ENCODE results near the gene CYTL1.
"Not testable (repeated sequence)": the region's sequence is repeated elsewhere in the genome, so short reads cannot be mapped to it uniquely, and the experiment has no call there.

CYTL1 gene

GRCh38 chr4:5033281-5033841 lies 14.1 kb upstream of the CYTL1 start:
- DNase-seq, result no peak

DNA sequence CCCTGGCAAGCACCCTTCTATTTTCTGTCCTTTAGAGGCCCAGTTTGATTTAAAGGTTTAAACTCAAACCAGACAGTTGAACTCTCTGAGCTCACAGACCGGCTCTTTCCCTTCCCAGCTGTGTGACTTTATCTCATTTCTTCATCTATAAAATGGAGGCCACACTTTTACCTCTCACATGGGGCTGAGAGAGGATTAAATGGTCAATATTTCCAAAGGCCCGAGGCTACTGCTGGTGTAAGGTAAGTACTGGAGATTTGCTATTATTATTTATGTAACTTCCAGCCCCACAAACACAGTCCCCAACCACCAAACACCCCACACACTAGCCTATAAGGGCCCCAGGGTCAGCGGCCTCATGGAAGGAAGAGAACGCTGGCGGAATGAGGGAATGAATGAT lies 13.6 kb upstream of the CYTL1 start:
- DNase-seq, result no peak

DNA sequence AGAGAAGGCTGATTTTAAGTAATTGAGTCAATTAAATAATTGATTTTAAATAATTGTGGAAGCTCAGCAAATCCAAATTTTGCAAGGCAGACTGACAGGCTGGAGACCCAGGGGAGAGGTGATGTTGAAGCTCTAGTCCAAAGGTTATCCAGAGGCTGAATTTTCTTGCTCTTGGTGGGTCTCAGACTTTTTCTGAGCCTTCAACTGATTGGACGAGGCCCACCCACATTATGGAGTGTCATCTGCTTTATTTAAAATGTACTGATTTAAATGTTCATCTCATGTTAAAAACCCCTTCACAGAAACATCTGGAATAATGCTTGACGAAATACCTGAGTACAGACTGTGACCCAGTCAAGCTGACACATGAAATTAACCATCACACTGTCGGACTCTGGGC lies 11.7 kb upstream of the CYTL1 start:
- DNase-seq, result no peak

DNA sequence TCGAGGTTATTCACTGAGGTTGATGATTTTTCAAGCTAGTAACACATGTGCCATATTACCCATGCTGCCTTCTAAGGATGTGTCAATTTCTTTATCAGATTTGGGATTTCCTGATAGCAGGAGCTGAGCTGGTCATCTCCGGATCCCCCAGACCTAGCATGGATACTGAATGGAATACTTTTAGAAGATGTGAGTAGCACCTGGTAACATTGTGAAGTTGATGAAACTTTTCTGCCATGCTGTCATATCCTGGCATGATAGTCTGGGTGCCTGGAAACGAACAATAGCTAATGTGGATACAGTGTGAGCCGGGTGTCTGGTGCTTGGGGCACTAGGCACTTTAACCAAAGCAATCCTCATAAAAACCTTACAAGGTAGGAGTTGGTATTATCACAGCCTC lies 11.0 kb upstream of the CYTL1 start:
- DNase-seq, result no peak

DNA sequence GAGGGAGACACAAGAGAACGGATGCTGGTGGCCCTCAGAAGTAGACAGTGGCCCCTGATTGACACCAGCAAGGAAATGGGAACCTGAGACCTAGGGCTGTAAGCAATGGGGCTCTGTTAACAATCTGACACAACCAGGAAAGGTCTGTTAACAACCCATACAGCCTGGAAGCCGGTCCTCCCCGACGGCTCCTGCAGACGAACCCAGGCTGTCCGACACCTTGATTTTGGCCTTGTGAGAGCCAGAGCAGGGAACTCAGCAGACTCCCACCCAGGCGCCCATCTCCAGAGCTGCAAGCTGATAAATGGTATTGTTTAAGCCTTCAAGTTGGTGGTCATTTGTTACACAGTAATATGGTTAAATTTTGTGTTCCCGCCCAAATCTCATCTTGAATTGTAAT lies 10.2 kb upstream of the CYTL1 start:
- DNase-seq, result no peak

DNA sequence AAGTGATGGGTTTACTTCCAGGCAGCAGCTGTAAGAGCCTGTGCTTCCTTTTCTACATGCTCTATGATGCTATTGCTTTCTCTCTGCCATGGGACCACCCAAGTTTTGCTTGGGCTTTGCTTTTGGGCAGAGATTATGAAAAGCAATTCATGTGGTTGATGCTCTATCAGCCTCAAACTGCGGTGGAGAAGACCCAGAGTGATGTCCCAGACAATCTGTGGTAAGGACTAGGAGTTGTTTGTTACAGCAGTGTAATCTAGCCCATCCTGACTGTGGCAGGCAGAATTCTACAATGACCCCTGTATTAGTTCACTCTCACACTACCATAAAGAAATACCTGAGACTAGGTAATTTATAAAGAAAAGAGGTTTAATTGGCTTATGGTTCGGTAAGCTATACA lies 9.2 kb upstream of the CYTL1 start:
- DNase-seq, result no peak

- DNase-seq, result no peak
Observed at GRCh38 chr4:5027346-5027745, 8.1 kb upstream of the CYTL1 start.

GRCh38 chr4:5026371-5026770 lies 7.1 kb upstream of the CYTL1 start:
- DNase-seq, result no peak

GRCh38 chr4:5024673-5025072 lies 5.4 kb upstream of the CYTL1 start:
- DNase-seq, result peak; percentile 32

GRCh38 chr4:5021546-5021945 lies 2.3 kb upstream of the CYTL1 start:
- DNase-seq, result no peak

DNA sequence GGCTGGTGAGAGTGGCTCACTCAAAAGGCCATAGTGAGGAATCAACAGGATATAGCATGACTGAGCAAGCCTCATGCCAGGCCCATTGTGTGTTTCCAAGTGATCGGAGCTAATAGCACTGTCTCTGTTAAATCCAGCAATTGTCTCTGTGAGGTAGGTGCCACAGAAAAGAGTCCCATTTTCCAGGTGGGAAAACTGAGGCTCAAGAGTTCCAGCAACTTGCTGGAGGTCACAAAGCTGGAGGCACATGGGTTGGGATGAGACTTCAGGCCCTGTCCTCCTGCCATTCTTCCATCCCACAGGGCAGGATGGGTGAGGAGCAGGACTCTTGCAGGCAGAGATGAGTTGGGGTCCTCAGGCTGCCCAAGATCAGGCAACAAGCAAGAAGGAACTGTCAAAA lies 1.1 kb upstream of the CYTL1 start:
- DNase-seq, result no peak

DNA sequence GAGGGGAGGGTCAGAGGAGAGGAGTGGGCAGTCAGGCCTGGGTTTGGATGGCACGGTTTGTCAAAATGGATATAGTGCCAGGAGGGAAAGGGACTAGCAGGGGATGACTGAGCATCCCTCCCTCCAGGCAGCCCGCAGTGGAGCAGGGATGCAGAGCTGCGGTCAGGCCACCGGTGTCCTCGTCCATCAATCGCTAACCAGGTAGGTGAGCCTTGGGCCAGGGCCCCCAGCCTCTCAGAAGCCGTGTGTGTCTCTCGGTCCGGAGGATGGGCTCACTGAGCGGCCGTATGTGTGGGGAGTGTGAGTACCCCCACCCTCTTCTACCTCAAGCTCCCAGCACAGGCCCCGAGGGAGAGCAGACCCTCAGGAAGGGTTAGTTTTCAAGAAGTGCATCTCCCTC lies 538 bp upstream of the CYTL1 start:
- DNase-seq, result no peak

GRCh38 chr4:5018603-5019002 lies 655 bp downstream of the CYTL1 start:
- no peak for DNase-seq

DNA sequence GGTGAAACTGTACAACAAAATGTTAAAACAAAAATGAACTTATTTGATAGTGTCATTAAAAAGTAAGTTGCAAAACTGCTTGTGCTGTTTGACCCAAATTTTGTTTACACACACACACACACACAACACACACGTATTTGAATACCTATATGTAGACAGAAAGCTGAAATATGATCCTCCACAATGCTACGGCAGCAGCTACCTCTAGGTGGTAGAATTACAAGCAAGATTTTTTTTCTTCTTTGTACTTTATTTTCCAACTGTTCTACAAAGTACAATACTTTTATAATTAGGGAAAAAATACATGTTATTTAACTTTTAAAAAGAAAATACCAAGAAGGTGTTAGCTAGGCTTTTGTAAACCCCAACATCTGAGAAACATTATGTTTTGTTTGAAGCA lies 1.2 kb downstream of the CYTL1 start:
- no peak for DNase-seq

- DNase-seq, result no peak
Observed at GRCh38 chr4:5014007-5014682, 5.1 kb downstream of the CYTL1 start.

GRCh38 chr4:5012958-5013357 lies 6.3 kb downstream of the CYTL1 start:
- no peak for DNase-seq

- no peak for DNase-seq
Observed at GRCh38 chr4:5012244-5012898, 6.9 kb downstream of the CYTL1 start.

GRCh38 chr4:5010984-5011383 lies 8.3 kb downstream of the CYTL1 start:
- no peak for DNase-seq

GRCh38 chr4:5009796-5010195 lies 9.5 kb downstream of the CYTL1 start:
- no peak for DNase-seq

DNA sequence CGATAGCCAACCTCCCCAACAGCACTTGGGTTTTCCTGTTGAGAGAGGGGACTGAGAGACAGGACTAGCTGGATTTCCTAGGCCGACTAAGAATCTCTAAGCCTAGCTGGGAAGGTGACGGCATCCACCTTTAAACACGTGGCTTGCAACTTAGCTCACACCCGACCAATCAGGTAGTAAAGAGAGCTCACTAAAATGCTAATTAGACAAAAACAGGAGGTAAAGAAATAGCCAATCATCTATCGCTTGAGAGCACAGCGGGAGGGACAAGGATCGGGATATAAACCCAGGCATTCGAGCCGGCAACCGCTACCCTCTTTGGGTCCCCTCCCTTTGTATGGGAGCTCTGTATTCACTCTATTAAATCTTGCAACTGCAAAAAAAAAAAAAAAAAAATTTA lies 12.3 kb downstream of the CYTL1 start:
- DNase-seq, result not testable (repeated sequence)

GRCh38 chr4:5004496-5004895 lies 14.8 kb downstream of the CYTL1 start:
- no peak for DNase-seq

DNA sequence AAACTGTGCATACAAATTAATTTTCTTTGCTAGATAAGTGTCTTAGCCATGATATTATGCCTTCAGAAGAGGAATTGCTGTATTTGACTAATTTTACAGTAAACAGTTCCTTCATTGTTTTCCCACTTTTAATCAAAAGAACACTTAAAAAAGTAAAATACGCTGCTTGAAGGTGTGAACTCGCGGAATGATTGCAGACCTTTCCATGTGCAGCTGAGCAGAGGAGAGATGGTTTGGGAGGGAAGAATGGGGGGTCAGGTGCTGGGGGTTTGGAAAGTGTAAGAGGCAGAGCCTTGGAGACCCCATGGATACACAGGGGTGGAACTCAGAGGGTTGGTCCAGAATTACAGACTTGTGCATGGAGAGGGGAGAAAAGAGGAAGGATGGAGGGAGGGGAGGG lies 15.3 kb downstream of the CYTL1 start:
- no peak for DNase-seq

DNA sequence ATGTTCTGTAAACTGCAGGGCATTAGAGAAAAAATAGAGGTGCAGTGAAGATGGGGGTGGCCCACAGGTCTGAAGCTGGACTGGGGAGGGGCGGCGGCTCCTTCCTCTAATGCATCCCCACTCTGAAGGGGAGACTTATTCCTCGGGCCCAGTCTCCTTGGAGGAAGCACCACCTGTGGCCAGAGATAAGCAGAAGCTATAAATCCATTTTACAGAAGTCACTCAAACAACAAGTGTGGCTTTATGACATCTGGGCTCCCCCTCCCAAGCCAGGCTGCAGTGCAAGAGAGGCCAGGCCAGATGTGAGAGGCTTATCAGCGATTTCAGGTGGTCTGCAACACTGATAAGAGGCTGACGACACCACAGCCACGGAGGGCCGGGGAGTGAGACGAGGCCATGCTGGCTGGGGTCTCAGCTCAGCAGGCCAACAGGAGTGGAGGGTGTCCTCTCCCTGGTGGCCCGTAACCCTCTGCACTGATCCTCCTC lies 15.8 kb downstream of the CYTL1 start:
- no peak for DNase-seq

- not testable (repeated sequence) for DNase-seq
Observed at GRCh38 chr4:5001641-5002040, 17.6 kb downstream of the CYTL1 start.
